Stimulated activated CD4-positive, alpha-beta T cell treated with anti-CD3 and anti-CD28 coated beads, Interleukin-12 subunit alpha, Interleukin-12 subunit beta, amount 100 ng/mL, for 4 hours (primary cell): ENCODE data around the gene NFATC1.

Experiments
- DNase-seq: peaks from one replicate; pipeline ENCODE4 v3.0.0-alpha.2; 2020

NFATC1 gene

GRCh38 chr18:79392226-79392625 is 3.5 kb upstream of the NFATC1 start:
- DNase-seq: no peak

GRCh38 chr18:79393181-79393634 is 2.5 kb upstream of the NFATC1 start:
- no peak for DNase-seq

GRCh38 chr18:79393635-79394533 is 1.8 kb upstream of the NFATC1 start:
- DNase-seq: peak; percentile 39

GRCh38 chr18:79394534-79395307 is 1.0 kb upstream of the NFATC1 start:
- peak; percentile 70 for DNase-seq

GRCh38 chr18:79395308-79395640 is 456 bp upstream of the NFATC1 start:
- no peak for DNase-seq

- DNase-seq: peak; percentile 59
Observed at GRCh38 chr18:79396431-79397246, 909 bp downstream of the NFATC1 start.

- no peak for DNase-seq
Observed at GRCh38 chr18:79397247-79397829, 1.6 kb downstream of the NFATC1 start.

- DNase-seq: no peak
Observed at GRCh38 chr18:79397830-79398761, 2.4 kb downstream of the NFATC1 start.

GRCh38 chr18:79399275-79400081 is 3.7 kb downstream of the NFATC1 start:
- peak; percentile 37 for DNase-seq

- peak; percentile 67 for DNase-seq
Observed at GRCh38 chr18:79400091-79400590, 4.4 kb downstream of the NFATC1 start.

- peak; percentile 66 for DNase-seq
Observed at GRCh38 chr18:79400591-79401381, 5.1 kb downstream of the NFATC1 start.

GRCh38 chr18:79401494-79402208 is 5.9 kb downstream of the NFATC1 start:
- DNase-seq: no peak

GRCh38 chr18:79402209-79402576 is 6.5 kb downstream of the NFATC1 start:
- DNase-seq: no peak

GRCh38 chr18:79402977-79403722 is 7.4 kb downstream of the NFATC1 start:
- no peak for DNase-seq

GRCh38 chr18:79403723-79404566 is 8.2 kb downstream of the NFATC1 start:
- DNase-seq: no peak

GRCh38 chr18:79404567-79404910 is 8.8 kb downstream of the NFATC1 start:
- DNase-seq: peak; percentile 30
